GM21423 (cell line): ENCODE results near the gene TGFB2.
A peak's percentile ranks its signal among the peaks of the same experiment; 100 is the strongest.
"Not testable (repeated sequence)": the region's sequence is repeated elsewhere in the genome, so short reads cannot be mapped to it uniquely, and the experiment has no call there.

ENCODE experiments used
- ATAC-seq: cut with Tn5 transposase; IDR thresholded peaks from one replicate; pipeline ENCODE4 v1.9.1; 2021; ENCODE audit warnings: mild to moderate bottlenecking, moderate library complexity; ENCODE audit not compliant: unreplicated experiment

Gene TGFB2

GRCh38 chr1:218344814-218345672 is at the start of gene TGFB2:
Gene TGFB2, plus strand, starts transcription at chr1:218345336. Its CDS starts 1,366 bp downstream, at chr1:218346702.
- ATAC-seq: peak; percentile 45

- no peak for ATAC-seq
These were observed 49.0 kb upstream of the TGFB2 start for GRCh38 chr1:218296162-218296561.

- ATAC-seq: no peak
These were observed 47.7 kb upstream of the TGFB2 start for GRCh38 chr1:218297461-218297860.

GRCh38 chr1:218297867-218298266 is 47.3 kb upstream of the TGFB2 start:
- ATAC-seq: no peak

- no peak for ATAC-seq
These were observed 46.7 kb upstream of the TGFB2 start for GRCh38 chr1:218298398-218298797.

GRCh38 chr1:218299416-218299815 is 45.7 kb upstream of the TGFB2 start:
- ATAC-seq: no peak

GRCh38 chr1:218301217-218301616 is 43.9 kb upstream of the TGFB2 start:
- ATAC-seq: no peak

- ATAC-seq: no peak
These were observed 43.0 kb upstream of the TGFB2 start for GRCh38 chr1:218302155-218302554.

GRCh38 chr1:218303176-218303879 is 41.8 kb upstream of the TGFB2 start:
- no peak for ATAC-seq

- peak; percentile 94 for ATAC-seq
These were observed 40.7 kb upstream of the TGFB2 start for GRCh38 chr1:218304281-218305039.

- no peak for ATAC-seq
These were observed 39.6 kb upstream of the TGFB2 start for GRCh38 chr1:218305472-218306064.

- ATAC-seq: no peak
These were observed 32.6 kb upstream of the TGFB2 start for GRCh38 chr1:218312509-218312908.

GRCh38 chr1:218314316-218314715 is 30.8 kb upstream of the TGFB2 start:
- no peak for ATAC-seq

GRCh38 chr1:218315638-218316037 is 29.5 kb upstream of the TGFB2 start:
- ATAC-seq: no peak

GRCh38 chr1:218317061-218317460 is 28.1 kb upstream of the TGFB2 start:
- ATAC-seq: no peak

GRCh38 chr1:218320182-218320581 is 25.0 kb upstream of the TGFB2 start:
- not testable (repeated sequence) for ATAC-seq

- no peak for ATAC-seq
These were observed 22.4 kb upstream of the TGFB2 start for GRCh38 chr1:218322762-218323161.

- ATAC-seq: no peak
These were observed 21.4 kb upstream of the TGFB2 start for GRCh38 chr1:218323568-218324225.

- no peak for ATAC-seq
These were observed 20.9 kb upstream of the TGFB2 start for GRCh38 chr1:218324226-218324580.

- ATAC-seq: no peak
These were observed 16.4 kb upstream of the TGFB2 start for GRCh38 chr1:218328769-218329168.
